Raji (cell line): ENCODE measurements around the gene KICS2.

Source experiments
- POLR2A ChIP-seq: IDR thresholded peaks from 2 replicates; pipeline ENCODE4 v1.6.1; 2011; ENCODE audit warnings: low read depth, low read length, control low read depth; ENCODE audit not compliant: insufficient read depth

The KICS2 gene

DNA sequence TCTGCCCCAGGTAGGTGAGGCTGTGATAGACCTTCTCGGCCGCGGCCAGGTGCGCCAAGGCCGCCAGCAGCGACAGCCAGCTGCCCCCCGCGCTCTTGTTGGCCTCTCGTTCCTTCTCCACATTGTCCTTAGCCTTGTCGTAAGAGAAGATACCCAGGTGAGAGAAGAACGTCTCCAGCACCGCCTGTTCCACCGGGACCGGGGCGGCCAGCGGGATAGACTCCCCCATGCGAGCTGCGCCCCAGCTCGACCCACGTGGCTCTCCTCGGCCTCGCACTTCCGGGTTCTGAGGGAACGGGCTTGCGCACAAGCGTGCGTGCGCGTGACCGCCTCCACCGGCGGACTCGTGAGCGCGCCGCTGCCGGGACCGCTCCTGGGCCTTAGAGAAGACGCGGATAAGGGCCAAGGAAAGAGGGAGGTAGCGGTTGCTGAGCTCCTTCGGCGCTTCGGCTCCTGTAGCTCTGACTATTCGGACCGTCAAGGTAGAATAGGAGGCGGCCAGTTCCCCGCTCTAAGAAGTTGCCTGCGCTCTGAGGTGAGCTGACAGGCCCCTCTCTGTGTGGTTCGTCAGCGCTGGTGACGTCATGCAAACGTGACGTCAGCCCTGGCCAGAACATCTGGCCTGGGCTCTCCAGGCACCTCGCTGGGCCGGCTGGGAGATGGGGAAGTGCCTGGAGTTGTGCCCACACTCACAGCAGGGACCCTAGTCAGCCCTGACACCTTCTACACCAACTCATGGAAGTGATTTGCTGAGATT, at the start of gene KICS2:
TSS of gene KICS2 (minus strand) at position 288 of the 757 bp plus-strand sequence. CDS start at position 229, 59 bp downstream.
- peak; percentile 94 for TF ChIP-seq POLR2A

DNA sequence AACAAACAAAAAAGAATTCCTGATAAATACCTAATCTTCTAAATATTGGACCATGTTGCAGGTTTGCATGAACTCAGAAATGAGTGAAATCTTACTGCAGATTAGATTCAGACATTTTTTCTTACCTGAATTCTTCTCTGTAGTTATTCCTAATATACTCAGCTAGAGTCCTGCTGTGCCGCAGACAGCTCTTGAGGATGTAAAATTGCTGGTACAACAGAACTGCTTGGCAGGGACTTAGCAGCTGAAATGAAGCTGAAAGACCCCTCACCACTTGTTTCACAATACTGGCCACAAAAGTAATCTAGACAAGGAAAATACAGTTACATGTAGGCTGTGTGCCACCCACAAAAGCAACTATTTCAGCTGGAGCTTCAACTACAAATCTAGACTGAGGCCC, 48.3 kb upstream of the KICS2 start:
- TF ChIP-seq POLR2A: no peak

DNA sequence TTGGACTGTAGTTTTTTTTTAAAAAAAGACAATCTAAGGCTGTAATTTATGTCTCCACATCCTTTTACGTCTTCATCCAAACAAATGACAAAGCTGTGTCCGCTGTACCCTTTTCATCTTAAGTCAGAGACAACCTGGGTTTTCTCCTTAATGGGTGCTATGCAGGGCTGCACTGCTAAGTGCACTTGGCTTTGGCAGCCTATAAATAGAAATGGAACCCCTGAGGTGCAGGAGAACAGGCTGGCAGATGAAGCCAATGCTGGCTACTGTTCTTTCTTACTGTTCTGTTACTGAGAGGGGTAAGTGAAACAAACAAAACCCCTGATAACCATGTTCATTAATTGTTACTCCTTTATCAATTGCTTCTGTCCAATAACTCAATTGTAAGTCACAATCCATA, 47.1 kb upstream of the KICS2 start:
- no peak for TF ChIP-seq POLR2A

DNA sequence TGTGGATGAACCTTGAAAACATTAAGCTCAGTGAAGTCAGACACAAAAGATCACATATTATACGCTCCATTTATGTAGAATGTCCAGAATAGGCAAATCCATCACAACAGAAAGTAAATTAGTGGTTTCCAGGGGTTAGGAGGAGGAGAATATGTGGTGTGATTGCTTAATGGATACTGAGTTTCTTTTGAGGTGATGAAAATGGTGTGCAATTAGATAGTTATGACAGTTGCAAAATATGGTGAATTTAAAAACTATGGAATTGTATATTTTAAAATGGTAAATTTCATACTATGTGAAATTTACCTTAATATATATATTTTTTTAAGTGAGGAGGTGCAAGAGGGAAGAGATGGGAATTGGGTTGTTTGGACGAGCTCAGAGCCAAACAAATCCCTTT, 46.3 kb upstream of the KICS2 start:
- no peak for TF ChIP-seq POLR2A

DNA sequence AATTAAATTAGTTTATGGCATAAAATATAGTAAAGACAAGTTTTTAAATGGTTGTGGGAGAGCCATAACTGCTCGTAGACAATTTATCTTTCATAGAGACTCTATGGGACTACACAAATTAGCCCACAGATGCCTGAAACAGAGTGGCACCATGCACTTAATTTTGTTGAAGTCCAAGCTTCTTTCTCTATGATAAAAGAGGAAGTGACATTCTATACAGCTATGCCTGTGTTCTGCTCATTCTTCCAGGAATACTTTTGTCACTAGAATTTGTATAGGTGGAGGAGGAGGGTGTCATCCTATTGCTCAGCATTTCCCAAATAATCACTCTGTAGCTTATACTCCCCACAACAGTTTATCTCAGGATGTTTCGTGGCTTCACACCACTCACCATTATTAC, 43.7 kb upstream of the KICS2 start:
- no peak for TF ChIP-seq POLR2A

DNA sequence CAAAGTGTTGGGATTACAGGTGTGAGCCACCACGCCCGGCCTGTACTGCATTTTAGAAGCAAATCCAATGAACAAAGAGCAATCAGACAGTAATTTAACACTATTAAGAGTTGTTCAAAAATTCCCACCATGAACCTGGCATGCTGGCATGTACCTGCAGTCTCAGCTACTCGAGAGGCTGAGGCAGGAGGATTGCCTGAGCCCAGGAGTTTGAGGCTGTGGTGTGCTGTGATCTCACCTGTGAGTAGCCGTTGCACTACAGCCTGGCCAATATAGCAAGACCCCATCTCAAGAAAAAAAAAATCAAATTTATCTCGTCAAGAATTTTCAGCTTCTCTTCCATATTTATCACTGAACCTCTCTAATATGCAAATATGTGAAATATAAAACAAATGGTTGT, 39.7 kb upstream of the KICS2 start:
- TF ChIP-seq POLR2A: no peak

DNA sequence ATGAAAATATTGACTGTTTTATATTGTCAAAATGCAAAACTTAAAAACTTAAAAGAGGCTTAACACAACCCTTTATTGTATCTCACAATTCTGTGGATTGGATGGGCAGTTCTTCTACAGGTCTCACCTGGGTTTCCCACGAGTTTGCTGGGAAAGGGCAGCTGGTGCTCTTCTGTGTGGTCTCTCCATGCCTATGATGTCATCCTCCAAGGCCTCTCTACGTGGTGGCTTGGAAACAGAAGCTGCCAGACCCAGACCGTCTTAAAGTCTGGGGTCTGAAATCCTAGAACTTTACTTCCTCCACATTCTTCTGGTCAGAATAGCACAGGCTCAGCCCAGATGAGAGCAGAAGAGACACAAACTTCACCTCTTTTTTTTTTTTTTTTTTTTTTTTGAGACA, 36.5 kb upstream of the KICS2 start:
- TF ChIP-seq POLR2A: no peak

DNA sequence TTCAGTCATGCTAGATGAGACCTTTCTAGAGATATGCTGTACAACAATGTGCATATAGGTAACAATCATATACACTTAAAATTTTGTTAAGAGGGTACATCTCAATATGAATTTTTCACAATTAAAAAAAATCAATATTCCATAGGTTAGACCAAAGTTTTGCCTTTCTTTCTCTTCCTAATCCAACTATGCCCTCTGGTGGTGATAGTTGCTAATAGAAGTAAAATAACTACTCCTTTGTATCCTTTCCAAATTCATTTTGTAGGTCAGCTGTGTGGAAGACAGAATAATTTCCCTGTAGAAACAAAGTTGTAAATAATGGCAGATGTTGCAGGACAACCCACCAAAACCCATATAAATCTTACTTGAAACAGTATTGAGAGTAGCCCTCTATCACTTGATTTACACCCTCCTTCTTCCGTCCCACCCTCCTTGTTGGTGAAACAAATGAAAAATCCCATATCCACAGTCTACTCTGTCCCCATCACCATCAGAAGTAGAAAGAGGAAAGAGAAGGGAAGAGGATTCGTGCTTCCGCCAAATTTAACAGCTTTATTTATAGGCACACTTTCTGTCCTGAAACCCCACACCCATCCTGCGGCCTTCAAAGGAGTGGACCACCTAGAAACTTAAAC, 34.2 kb upstream of the KICS2 start:
- TF ChIP-seq POLR2A: no peak

DNA sequence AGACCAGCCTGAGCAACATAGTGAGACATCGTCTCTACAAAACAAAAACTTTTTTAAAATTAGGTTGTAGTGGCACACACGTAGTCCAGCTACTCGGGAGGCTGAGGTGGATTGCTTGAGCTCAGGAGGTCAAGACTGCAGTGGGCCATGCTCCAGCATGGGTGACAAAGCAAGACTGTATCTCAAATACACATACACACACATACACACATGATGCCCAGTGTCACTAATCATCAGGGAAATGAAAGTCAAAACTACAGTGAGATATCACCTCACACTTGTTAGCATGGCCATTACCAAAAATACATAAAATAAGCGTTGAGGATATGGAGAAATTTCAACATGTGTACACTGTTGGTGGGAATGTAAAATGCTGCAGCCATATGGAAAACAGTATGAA, 33.2 kb upstream of the KICS2 start:
- TF ChIP-seq POLR2A: no peak

DNA sequence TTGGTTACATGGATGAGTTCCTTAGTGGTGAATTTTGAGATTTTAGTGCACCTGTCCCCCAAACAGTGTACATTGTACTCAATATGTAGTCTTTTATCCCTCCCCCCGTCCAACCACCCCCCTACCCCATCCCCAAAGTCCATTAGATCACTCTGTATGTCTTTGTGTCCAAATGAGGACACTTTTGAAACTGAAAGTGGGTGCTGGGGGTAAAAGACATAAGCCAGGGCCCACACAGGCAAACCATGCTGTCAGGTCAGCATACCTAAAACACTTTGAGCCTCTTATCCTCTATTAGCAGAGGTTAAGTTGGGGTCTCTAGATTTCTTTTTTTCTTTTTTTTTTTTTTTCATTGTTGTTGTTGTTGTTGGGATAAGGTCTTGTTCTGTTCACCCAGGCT, 31.3 kb upstream of the KICS2 start:
- TF ChIP-seq POLR2A: no peak

DNA sequence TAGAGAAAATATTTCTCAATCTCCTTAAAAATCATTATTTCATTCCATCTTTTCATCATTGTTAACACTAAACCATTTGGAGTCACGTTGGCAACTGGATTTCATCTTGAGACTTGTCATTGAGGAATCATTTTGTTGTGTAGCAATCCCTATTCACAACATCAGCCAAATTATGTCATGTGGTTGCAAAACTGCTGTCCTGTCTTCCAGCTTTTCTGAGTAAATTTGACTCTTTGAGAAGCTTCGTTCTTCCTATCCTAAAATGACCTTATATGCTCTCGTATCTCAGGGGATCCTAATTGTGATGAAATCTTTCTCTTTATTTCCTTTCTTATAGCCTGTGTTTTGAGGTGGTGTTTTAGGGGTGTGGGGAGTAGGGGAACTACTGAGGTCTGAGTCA, 30.6 kb upstream of the KICS2 start:
- no peak for TF ChIP-seq POLR2A

DNA sequence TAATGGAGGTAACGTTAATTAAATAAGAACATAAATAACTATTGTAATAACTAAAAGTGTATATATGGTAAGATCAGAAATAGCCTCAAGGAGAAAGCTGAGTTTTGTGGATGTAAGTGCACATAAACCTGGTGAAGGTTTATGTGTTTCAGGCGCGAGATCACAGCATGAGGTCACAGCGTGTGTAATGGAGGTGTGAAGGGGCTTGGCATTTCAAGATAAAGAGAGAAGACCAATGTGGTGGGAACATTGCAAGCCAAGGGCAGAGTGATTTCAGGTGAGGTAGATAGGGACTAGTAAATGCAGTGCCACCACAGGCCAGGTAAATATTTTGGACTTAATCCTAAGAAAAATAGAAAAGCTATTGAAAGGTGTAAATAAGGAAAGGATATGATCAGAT, 21.7 kb upstream of the KICS2 start:
- no peak for TF ChIP-seq POLR2A

DNA sequence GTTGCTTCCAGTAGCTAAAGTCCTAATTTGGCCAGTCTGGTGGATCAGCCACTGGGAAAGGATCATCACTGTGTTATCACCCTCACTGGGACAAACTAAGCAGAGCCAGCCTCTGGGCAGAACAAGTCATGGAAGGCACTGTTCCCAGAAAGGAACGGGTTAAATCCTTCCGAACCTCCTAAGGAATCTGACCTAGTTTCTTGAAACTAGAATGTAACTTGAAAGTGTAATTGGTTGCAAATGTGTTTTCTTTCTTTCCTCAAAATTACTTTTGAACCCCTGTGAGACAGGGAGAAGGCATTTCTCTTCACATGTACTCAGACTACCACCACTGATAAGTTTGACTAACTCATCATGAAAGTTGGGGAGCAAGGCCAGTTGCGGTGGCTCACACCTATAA, 18.7 kb upstream of the KICS2 start:
- no peak for TF ChIP-seq POLR2A

DNA sequence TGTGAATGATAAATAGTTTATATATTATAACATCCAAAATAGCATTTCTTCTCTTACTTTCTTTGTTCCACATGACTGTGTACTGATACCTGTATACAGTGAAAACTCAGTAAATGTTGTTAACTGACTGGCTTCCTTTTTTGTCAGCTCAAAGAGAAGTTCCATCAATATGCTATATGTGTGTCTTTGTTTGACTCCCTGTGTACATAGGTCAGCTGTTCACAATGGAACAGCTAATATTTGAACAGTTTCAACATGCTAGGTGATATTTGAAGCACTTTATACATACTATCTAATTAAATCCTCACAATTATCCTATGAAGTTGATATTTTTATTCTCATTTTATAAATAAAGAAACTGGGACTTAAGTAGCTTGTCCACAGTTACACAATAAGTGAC, 15.3 kb upstream of the KICS2 start:
- TF ChIP-seq POLR2A: no peak

DNA sequence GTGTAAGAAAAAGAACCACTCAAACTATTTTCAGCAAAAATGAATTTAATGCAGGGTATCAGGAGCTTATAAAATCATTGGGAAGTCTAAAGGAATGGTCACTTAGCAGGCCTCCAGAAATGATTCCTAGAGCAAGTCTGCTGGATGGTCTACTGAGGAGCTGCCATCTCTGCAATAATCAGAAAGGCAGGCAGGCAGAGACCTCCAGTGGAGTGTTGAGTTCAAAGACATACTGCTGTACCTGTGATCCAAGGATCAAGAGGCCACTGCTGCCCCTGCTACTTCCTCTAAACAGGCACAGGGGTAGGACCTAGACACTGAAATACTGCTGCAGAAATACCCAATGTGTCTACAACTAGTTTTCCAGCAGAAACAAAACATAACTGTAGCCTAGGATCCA, 14.5 kb upstream of the KICS2 start:
- no peak for TF ChIP-seq POLR2A

DNA sequence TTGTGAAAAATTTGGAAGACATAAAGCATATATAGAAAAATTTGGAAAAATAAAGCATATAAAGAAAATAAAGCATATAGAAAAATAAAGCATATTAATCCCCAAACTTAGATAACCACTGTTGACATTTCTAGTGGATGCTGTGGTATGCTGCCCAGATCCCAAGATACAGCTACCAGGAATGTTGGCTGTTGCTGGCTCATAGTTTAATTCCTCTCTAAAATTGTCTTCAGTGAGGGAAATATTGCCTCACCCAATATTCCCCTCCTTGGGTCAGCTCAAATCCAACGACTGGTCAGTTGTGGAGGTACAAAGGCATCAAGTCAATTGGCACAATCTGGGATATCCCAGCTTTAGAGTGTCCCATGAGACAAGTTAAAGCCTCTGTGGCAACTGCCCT, 10.1 kb upstream of the KICS2 start:
- TF ChIP-seq POLR2A: no peak

DNA sequence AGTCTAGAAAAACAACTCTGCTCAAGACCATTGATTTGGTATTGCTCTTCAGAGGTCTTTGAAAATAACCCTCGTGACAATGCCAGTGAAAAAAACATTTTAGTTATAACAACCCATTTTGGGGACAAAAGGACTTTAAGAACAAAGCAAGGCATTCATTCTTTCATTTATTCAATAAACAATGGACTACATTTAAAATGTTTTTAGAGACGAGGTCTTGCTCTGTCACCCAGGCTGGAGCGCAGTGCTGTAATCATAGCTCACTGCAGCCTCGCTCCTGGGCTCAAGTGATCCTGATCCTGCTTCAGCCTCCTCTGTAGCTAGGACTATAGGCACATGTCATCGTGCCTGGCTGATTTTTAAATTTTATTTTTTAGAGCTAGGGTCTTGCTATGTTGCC, 7.7 kb upstream of the KICS2 start:
- no peak for TF ChIP-seq POLR2A
